Activated CD8-positive, alpha-beta memory T cell treated with anti-CD3 and anti-CD28 coated beads for 24 hours (primary cell): Measurements from ENCODE around the gene CENPC.
"Not testable (repeated sequence)": the region's sequence is repeated elsewhere in the genome, so short reads cannot be mapped to it uniquely, and the experiment has no call there.

Source experiments
- DNase-seq: peaks from one replicate; pipeline ENCODE4 v3.0.0-alpha.2; 2020

CENPC gene, protein sequence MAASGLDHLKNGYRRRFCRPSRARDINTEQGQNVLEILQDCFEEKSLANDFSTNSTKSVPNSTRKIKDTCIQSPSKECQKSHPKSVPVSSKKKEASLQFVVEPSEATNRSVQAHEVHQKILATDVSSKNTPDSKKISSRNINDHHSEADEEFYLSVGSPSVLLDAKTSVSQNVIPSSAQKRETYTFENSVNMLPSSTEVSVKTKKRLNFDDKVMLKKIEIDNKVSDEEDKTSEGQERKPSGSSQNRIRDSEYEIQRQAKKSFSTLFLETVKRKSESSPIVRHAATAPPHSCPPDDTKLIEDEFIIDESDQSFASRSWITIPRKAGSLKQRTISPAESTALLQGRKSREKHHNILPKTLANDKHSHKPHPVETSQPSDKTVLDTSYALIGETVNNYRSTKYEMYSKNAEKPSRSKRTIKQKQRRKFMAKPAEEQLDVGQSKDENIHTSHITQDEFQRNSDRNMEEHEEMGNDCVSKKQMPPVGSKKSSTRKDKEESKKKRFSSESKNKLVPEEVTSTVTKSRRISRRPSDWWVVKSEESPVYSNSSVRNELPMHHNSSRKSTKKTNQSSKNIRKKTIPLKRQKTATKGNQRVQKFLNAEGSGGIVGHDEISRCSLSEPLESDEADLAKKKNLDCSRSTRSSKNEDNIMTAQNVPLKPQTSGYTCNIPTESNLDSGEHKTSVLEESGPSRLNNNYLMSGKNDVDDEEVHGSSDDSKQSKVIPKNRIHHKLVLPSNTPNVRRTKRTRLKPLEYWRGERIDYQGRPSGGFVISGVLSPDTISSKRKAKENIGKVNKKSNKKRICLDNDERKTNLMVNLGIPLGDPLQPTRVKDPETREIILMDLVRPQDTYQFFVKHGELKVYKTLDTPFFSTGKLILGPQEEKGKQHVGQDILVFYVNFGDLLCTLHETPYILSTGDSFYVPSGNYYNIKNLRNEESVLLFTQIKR

DNA sequence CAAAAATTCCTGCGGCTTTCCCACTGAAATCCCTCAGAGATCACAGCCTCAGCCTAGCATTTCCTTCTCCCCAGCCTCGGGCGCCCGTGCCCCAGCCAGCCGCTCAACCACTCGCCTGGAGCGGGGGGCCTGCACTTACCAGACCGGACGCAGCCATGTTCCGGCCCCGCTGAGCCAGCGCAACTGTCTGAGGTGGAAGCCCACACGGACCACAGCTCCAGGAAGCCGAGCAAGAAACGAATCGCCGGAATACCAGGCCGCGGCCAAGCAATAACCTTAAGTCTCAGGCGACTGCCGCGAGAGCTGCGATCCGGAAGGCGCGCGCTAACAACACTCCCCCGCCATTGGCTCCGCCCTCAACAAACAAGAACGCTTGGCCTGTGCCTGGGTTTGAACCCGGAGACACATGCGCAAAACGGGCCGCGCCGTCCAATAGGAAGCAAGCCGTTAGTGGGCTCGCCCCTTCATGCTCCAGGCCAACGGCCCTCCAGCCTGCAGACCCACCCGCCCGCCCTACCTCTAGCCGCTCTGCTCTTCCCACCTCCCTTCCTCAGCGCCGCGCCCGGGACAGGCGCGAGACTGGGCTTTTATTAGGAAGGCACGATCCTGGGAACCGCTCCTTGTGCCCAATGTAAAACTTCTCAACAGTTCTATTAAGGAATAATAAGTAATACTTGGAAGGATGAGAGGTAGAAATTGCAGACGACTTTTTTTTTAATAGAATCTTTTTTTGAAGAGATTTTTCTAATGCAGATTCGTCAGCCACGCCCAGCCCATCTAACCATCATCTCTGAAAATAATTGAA, at the start of gene CENPC:
CENPC (minus strand) TSS at position 305 of the 805 bp plus-strand sequence; CDS start at position 157, 148 bp downstream.
- peak; percentile 94 for DNase-seq

DNA sequence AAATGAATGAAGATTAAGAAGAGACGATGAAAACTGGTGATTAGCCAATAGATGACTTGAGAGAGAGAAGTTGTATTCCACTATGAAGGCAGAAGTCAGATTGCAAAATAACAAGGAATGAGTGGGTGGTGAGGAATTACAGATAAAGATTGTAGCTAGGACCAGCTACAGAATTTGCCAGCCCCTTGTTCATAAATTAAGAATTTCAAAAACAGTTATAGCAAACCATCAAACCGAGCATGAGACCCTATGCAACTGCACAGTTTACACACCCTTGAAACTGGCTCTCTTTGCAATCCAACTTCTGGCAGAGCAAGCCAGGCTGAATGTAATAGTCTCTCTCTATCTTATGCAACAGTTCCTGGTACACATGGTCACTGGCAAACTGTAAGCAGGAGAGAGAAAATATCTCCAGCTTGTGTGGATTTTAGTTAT, 48.5 kb upstream of the CENPC start:
- no peak for DNase-seq

DNA sequence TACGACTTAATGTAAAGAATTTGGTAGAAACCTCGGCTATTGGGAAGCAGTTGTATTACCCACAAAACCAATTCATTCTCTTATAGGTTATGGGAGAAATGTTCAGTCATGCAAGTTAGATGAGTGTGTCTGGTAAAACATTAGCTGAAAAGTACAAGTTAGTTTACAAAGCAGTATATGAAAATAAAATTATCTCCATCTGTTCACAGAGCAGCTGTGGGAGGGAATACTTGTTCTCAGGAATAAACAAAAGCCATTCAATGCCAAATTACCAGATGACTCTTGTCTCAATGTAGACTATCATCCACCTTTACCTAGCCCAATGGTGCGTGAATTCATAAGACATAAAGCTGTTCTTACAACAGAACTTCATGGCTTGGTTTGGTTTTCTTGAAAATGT, 41.9 kb upstream of the CENPC start:
- DNase-seq: no peak

DNA sequence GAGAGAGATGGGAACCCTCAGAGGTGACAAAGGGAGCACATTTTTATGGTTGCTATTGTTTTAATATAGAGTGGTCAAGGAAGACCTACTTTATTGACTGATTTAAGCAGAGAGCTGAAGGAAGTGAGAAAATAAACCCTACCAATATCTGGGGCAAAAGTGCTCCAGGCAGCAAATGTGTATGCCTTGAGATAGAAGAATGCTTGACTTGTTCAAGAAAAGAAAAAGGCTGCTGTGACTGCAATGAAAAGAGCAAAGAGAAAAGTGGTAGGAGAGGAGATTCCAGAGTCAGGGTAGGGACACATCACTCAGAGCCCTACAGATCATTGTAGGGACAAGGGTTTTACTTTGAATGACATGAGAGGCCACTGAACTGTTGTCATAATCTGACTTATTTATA, 39.2 kb upstream of the CENPC start:
- no peak for DNase-seq

DNA sequence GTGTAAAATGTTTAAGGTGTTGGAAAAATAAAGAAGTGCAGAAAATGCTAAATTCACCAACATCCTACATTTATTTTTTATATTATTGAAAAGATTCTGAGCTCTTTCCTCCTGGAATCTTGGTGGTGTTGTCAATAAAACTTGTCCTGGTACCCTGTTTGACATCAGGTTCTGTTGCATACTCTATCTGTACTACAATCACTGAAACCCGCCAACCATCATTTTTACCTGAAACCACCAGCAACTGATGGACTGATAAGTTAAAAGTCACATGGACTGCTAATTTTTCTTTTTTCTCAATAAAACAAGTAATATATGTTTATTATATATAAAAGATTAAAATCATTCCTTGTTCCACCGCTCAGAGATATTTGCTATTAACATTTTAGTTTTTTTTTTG, 36.6 kb upstream of the CENPC start:
- no peak for DNase-seq

DNA sequence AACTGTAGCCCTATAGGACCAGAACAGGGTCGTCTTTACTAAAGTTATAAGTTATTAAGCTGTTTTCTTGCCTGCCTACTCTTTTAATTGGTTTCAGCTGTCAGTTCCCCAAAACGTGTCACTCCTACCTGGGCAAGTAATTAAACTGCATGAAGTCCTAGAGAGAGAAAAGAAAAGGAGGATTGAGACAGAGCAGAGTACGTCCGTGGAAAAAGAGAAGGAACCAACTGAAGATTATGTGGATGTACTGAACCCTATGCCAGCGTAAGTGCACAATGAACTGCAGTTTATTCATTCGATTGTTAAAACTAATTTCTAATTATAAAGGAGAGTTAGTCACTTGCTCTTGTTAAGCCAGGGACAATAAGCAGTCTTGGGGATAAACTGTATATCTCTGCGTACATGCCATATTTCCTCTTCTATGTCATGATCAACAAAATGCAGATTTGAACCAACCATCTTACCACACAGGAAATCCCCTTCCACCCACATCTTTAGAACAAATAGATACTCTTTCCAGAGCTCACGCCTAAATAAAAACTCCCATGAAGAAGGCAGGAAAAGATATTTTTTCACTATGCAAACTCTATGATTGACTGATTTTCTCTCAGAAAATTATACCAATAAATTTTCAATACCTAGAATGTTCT, 36.0 kb upstream of the CENPC start:
- DNase-seq: no peak

DNA sequence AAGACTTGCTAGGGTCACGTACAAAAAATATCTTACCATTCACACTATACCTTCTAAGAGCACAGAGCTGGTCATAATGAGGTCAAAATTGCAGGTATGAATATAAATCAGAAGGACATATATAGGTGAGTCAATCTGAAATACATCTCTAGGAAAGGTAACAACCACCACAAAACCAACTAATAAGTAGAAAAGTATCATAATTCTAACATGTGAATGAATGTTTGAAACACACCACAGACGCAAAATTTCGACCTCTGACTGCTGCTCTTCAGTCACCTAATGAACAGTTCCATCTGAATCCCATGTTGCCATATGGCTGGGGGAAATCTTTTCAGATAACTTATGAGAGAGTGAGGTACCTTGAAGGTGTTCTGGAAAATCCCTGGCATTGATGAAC, 35.3 kb upstream of the CENPC start:
- DNase-seq: no peak

DNA sequence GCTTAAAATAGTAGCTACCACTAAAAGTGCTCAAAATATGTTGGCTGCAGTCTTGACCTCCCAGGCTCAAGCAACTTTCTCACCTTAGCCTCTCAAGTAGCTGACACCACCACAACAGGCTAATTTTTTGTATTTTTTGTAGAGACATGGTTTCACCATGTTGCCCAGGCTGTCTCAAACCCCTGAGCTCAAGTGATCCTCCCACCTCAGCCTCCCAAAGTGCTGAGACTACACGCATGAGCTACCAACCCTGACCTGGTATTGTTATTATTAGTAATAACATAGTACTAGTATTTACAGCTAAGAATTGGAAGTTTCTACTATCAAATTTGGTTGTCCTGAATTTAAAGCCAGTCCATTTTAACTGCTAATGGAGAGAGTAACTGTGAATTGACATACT, 31.2 kb upstream of the CENPC start:
- no peak for DNase-seq

DNA sequence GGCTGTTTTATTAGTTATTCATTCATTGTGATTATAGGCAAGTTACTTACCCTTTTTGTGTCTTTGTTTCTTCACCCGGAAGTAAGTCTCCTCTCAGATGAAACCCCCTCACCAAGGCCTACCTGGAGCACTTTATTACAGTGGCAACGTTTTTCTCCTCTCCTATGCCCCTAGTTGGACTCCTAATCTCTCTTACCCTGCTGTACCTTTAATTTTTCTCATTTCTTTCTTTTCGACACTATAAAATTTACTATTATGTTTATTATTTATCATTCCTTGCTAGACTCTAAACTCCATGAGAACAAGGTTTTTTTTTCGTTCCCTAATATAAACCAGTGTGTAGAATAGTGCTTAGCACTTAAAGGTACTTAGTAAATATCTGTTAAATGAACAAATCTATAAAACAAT, 30.8 kb upstream of the CENPC start:
- no peak for DNase-seq

DNA sequence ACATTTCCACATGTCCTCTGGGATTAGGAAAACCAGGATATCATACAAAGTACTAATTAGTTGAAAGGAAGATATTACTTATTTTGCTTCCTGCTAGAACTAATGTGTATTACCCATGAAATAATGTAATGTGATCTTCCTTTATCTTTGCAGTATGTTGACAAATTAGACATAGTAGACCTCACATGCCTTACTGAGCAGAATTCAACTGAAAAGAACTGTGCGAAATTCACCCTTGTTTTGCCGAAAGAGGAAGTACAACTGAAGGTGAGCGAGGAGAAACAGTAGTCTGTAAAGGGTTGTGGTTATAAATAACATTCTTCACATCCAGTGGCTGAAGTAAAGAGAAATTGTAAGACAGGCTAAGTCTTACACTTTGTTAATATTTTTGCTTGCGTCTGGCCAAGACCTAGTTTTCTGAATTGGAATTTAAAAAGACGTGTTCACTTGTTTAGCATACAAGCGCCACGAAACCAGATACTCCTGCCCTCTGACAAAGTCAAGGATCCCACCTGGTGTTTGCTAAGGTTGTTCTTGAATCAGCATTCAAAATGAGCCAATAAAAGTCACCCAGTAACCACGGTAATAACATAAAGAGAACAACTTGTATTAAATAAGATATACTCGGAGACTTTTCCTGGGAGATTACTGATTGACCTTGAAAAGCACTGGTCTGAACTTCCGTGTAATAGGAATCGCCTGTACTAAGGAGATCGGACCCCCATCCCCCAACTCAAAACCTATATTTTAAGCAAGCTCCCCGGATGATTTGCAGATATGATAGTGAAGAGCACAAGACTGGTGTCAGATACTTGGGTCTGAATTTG, 30.1 kb upstream of the CENPC start:
- no peak for DNase-seq

DNA sequence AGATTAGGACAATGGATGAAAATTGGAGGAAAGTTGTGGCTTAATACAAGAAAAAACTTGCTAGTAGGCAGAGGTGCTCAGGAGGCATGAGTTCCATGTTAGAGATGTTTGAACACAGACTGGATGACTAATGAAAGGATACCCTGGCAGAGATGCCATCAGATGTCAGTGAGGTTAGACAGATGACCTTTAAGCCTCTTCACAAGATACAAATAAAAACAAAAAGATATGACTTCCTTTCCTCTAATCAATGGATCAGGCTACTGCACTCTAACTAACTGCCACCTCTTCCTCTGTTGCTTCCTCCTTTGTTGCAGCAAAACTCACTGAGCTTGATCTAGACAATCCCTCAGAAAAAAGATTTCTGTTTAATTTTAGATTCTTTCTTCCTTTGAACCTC, 27.9 kb upstream of the CENPC start:
- DNase-seq: no peak

DNA sequence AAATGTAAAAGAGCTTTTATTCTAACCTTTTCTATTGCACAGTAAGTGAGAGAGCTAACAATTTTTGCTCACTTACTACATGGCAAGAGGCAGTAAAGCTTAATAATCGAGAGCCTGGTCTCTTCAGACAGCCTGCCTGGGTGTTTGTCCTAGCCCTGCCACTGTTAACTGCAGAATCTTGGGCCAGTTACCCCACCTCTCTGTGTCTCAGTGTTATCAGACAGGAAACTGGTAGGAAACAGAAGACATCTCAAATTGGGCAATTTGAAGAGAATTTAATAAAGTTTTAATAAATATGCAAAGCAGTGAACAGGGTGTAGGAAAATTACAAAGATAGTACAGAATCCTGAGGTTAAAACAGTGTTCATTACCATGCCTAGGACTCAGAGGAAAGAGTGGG, 26.7 kb upstream of the CENPC start:
- no peak for DNase-seq

DNA sequence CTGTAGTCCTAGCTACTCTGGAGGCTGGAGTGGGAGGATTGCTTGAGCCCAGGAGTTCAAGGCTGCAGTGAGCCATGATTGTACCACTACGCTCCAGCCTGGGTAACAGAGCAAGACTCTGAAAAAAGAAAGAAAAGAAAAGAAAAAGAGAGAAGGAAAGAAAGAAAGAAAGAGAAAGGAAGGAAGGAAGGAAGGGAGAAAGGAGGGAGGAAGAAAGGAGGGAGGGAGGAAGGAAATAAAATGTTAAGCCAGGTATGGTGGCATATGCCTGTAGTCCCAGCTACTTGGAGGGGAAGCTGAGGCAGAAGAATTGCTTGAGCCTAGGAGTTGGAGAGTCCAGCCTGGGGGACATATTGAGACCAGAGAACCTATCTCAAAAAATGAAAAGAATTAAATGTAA, 25.2 kb upstream of the CENPC start:
- no peak for DNase-seq

DNA sequence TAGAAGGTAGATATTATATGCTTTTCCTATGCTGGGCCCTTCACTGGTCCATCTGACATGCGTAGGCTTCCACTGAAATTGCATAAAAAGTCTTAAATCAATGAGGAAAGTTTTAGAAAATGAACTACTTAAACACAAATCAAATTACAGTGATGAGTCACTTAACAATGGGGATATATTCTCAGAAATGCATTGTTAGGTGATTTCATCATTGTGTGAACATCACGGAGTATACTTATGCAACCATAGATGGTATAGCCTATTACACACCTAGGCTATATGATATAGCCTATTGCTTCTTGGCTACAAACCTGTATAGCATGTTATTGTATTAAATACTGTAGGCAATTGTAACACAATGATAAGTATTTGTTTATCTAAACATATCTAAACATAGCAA, 23.5 kb upstream of the CENPC start:
- DNase-seq: no peak

DNA sequence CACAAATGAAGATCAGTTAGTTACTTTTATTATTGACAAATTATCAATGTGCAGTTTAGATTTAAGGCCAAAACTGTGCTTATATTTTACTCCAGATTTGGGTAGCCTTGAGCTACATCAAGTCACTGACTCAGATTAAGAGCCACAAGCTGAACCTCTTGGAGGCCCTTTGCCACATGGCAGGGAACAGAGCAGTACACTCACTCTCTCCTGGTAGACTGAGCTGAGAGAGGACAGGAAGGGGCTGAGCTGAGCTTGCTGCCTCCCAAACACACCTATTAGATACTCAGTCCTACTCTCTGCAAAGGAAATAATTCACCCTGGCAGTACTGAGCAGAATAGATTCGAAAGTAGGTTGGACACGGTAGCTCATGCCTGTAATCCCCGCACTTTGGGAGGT, 21.0 kb upstream of the CENPC start:
- DNase-seq: no peak

DNA sequence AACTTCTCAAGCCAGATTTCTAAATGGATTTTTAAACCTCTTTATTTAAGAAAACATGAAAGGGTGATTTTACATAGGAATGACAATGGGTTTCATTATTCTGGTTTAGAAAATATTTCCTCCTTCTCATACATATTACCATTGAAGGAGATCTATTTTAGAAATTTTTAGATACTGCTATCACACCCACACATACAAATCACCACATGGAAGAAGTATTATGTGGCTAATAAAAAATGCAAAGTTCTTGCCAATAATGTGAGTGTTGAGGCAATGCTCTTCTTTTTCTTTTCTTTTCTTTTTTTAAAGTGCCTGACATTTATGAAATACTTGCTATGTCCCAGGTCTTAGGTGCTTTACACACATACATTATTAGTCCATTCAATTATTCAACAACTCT, 20.0 kb upstream of the CENPC start:
- DNase-seq: no peak

DNA sequence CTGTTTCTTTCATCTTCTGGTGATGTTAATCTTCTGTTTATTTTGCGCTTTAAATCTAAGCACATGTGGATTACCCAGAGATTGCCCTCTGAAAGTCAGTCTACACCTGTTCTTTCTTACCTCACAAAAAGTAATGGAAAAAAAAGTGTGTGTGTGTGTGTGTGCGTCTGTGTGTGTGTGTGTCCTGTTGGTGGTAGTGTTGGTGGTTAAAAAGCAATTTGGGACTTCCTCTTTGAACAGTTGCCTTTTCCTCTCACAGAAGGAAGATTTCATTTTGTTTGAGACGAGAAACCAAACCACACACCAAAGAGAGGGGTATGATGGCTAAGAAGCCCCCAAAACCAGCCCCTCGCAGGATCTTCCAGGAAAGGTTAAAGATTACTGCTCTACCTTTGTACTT, 13.2 kb upstream of the CENPC start, which contains the start of gene STAP1:
STAP1 (plus strand) TSS at position 235 of the 400 bp plus-strand sequence; CDS start at position 318, 83 bp downstream.
- DNase-seq: no peak

DNA sequence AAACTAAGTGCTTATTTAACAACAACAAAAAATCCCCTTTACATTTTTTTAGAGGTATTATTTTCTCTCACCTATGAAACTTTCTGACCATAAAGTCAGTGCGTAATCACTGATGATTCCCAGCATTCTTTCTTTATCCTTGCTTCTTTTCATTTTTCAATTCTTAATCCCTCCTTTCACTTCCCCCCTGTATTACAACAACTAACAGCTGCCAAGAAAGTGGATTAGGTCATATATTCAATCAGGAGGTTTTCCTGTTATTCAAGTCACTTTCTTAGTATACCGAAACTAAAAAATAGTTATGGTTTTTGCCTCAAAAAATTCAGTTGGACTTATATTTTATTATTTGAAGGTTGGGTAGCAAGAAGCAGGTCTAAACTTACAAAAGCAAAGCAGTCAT, 11.1 kb upstream of the CENPC start:
- no peak for DNase-seq

DNA sequence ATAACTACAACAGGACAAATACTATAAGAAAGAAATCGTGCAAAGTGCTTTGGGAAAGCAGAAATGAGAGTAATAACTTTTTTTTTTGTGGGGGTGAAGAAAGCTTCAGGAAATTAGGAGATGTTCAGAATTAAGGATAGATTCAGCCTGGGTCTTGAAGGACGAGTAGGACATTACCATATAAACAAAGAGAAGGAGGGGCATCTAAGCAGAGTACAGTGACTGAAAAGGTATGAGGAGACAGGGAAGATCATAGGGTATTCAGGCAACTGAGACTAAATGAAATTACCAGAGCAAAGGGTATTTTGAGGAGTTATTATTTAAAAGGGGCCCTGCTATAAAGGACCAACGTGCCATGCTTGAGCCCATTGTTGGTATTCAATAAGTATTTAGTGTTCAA, 10.1 kb upstream of the CENPC start:
- no peak for DNase-seq

DNA sequence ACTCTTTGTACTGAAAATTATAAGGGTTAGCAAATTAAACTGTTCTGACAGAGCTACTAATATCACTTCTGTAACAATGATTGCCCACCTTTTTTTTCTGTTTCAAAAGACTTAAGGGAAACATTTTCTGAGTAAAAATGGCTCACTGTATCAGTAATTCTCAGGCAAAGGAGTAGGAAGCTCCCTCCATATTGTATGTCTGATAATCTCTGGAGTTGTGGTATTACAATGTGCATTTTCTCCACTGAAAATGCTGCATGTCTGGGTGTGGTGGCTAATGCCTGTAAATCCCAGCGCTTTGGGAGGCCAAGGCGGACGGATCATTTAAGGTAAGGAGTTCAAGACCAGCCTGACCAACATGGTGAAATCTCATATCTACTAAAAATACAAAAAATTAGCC, 8.8 kb upstream of the CENPC start:
- DNase-seq: no peak

DNA sequence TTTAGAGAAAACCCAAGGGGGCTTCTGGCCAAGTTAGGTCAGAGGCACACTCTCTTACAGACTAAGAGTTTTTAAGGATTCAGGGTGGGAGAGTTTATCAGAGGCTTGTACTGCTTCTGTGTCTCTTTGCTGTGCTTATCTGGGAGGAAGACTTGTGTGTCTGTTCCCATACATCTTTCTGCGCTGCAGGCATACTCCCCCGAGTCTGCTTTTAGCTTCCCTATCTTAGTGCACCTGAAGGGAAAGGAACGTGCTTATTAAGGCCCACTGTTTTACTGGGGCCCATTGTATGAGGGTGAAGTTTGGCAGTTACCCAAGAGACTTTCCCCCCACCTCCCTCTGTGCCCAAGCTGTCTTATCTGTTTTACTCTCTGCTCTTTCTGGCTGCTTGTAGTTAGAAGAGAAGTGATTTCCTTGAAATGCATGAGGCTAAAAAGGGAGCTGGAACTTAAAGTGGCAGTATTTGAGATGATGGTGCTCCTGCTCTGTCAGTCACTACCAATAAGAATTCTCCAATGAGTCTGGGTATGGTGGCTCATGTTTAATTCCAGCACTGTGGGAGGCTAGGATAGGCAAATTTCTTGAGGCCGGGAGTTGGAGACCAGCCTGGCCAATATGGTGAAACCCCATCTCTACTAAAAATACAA, 7.0 kb upstream of the CENPC start:
- DNase-seq: not testable (repeated sequence)
